ENCODE results near the gene NPDC1. TPM values are rescaled to one million over a fixed set of nuclear protein-coding genes. Genes with fewer than 3 reads are reported as not detected.

Gene NPDC1
- total RNA-seq, 2 experiments from 2014 or later, result 20.1 to 29.9 TPM

GRCh38 chr9:137082222-137082924 lies 36.4 kb upstream of the NPDC1 start:
- no peak overlapping the region for H3K4me3 Mint-ChIP-seq
- CTCF ChIA-PET, result interaction anchor here (0.6 to 1.3 kb wide), 2 partner anchors 13 kb away, joined by 3 to 4 read pairs; partner anchors contain the start of gene SAPCD2

DNA sequence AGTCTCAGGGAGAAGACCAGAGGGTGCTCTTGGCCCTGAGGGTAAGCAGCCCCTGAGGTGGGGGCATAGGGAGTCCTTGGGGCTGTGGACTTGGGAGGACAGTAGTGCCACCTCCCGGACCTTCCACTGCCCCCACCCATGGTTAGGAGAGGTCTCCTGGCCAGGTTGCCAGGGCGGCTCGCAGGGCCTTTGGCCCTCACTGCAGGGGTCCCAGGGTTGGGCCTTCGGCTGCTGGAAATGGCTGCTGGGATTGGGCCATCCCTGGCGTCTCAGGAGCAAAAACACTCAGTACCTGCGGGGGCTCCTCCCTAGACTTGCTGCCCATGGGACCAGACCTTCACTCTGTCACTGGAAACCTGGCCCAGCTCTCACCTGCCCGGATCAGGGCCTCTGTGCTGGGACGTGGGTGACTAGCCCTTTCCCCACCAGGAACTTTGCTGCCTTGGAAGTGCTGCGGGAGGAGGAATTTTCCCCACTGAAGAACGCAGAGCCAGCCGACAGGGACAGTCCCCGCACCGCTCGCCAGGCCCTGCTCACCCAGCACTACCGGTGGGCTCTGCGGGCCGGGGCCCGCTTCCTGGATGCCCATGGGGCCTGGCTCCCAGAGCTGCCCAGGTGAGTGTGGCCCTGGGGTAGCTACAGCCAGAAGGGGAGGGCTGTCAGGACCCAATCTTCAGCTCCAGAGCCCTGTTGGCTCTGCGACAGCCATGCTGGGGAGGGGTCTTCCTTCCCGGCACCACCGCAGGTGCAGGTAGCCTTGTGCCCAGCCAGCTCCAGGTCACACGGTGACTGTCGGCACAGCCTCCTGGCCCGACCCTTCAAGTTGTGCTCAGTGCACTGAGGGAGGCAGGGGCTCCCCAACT lies 34.5 kb upstream of the NPDC1 start:
- H3K4me3 Mint-ChIP-seq, result peak overlapping the region; percentile 32
- ATAC-seq (no peak), DNase-seq (no peak)
- CTCF ChIA-PET, result interaction anchor here (0.7 to 1.3 kb wide), 3 partner anchors 11 to 33 kb away, joined by 3 to 4 read pairs (median 3); partner anchors contain the start of gene SAPCD2
- peaks cover 39% of the 10 kb centered on the region for H3K36me3 Mint-ChIP-seq (ENCODE audit: low read depth)
- H3K27ac Mint-ChIP-seq, result no peak overlapping the region
- H3K27me3 Mint-ChIP-seq (ENCODE audit: low read depth), result no peaks in the 10 kb centered on the region
- H3K4me1 Mint-ChIP-seq (ENCODE audit: low read depth), result peaks cover 25% of the 10 kb centered on the region
- POLR2A ChIA-PET, result no interaction called here
- H3K9me3 Mint-ChIP-seq (ENCODE audit: insufficient read depth), result no peaks in the 10 kb centered on the region

More at GRCh38 chr9:137082222-137082924, 36.4 kb upstream of the NPDC1 start:
- no peak for ATAC-seq
- Mint-ChIP-seq H3K9me3 (ENCODE audit: insufficient read depth) (no peaks in the 10 kb centered on the region), H3K4me1 (ENCODE audit: low read depth) (peaks cover 22% of the 10 kb centered on the region), H3K27me3 (ENCODE audit: low read depth) (no peaks in the 10 kb centered on the region), H3K27ac (no peak overlapping the region), H3K36me3 (ENCODE audit: low read depth) (peaks cover 39% of the 10 kb centered on the region)
- DNase-seq, result no peak
- POLR2A ChIA-PET, result interaction anchor here (1.6 kb wide), 1 partner anchor 13 kb away, joined by 3 read pairs; no protein-coding TSS in a partner anchor

GRCh38 chr9:137079401-137079787 lies 33.4 kb upstream of the NPDC1 start:
- ATAC-seq (no peak), DNase-seq (no peak)
- ChIA-PET CTCF (interaction anchor here (1.3 to 1.5 kb wide), 2 partner anchors 11 to 32 kb away, joined by 3 to 5 read pairs; no protein-coding TSS in a partner anchor), POLR2A (no interaction called here)
- Mint-ChIP-seq H3K4me1 (ENCODE audit: low read depth) (peaks cover 17% of the 10 kb centered on the region), H3K36me3 (ENCODE audit: low read depth) (peaks cover 36% of the 10 kb centered on the region), H3K9me3 (ENCODE audit: insufficient read depth) (no peaks in the 10 kb centered on the region), H3K27ac (peak overlapping the region; percentile 15), H3K4me3 (peak overlapping the region; percentile 32), H3K27me3 (ENCODE audit: low read depth) (no peaks in the 10 kb centered on the region)

DNA sequence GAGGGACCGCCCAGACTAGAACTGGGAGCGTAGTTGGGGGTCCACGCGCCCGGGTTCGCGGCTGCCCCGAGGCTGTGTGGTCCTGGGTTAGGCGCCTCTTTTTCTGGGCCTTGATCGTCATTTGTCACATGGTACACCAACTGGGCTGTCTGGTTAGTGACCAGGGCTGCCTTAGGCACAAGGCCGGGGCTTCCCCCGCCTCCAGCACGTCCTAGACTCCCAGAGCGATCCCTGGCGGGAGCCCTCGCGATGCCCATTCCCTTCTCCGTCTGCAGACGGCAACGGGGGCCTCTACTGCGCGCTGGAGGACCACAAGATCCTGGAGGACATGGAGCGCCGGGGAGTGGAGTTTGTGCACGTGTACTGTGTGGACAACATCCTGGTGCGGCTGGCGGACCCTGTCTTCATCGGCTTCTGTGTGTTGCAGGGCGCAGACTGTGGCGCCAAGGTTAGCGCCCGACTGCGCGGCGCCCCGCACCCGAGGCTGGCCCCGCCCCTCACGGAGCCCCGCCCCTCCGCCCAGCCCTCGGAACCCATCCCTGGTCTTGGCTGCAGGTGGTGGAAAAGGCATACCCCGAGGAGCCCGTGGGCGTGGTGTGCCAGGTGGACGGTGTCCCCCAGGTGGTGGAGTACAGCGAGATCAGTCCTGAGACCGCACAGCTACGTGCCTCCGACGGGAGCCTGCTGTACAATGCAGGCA lies 32.9 kb upstream of the NPDC1 start:
- H3K36me3 Mint-ChIP-seq (ENCODE audit: low read depth), result peaks cover 35% of the 10 kb centered on the region
- ChIA-PET POLR2A (no interaction called here), CTCF (interaction anchor here (1.5 to 1.7 kb wide), 2 partner anchors 11 to 15 kb away, joined by 5 read pairs; no protein-coding TSS in a partner anchor)
- no peaks in the 10 kb centered on the region for H3K9me3 Mint-ChIP-seq (ENCODE audit: insufficient read depth)
- H3K27me3 Mint-ChIP-seq (ENCODE audit: low read depth), result no peaks in the 10 kb centered on the region
- DNase-seq, result no peak
- no peak overlapping the region for H3K27ac Mint-ChIP-seq
- peaks cover 17% of the 10 kb centered on the region for H3K4me1 Mint-ChIP-seq (ENCODE audit: low read depth)
- no peak for ATAC-seq
- peak overlapping the region; percentile 79 for H3K4me3 Mint-ChIP-seq

GRCh38 chr9:137077758-137078693 lies 32.0 kb upstream of the NPDC1 start:
- POLR2A ChIA-PET, result interaction anchor here (0.6 to 2.6 kb wide), 2 partner anchors 8 to 199 kb away, joined by 3 to 21 read pairs; partner anchors contain the start of gene MAN1B1
- Mint-ChIP-seq H3K27ac (peak overlapping the region; percentile 85), H3K9me3 (ENCODE audit: insufficient read depth) (no peaks in the 10 kb centered on the region), H3K27me3 (ENCODE audit: low read depth) (no peaks in the 10 kb centered on the region), H3K36me3 (ENCODE audit: low read depth) (peaks cover 26% of the 10 kb centered on the region), H3K4me1 (ENCODE audit: low read depth) (peaks cover 13% of the 10 kb centered on the region), H3K4me3 (peak overlapping the region; percentile 79)
- CTCF ChIA-PET, result interaction anchor here (1.2 to 2.2 kb wide), 4 partner anchors 9 to 31 kb away, joined by 4 to 13 read pairs (median 6); partner anchors contain the start of gene MAN1B1
- DNase-seq (peak; percentile 84), ATAC-seq (peak; percentile 52)

DNA sequence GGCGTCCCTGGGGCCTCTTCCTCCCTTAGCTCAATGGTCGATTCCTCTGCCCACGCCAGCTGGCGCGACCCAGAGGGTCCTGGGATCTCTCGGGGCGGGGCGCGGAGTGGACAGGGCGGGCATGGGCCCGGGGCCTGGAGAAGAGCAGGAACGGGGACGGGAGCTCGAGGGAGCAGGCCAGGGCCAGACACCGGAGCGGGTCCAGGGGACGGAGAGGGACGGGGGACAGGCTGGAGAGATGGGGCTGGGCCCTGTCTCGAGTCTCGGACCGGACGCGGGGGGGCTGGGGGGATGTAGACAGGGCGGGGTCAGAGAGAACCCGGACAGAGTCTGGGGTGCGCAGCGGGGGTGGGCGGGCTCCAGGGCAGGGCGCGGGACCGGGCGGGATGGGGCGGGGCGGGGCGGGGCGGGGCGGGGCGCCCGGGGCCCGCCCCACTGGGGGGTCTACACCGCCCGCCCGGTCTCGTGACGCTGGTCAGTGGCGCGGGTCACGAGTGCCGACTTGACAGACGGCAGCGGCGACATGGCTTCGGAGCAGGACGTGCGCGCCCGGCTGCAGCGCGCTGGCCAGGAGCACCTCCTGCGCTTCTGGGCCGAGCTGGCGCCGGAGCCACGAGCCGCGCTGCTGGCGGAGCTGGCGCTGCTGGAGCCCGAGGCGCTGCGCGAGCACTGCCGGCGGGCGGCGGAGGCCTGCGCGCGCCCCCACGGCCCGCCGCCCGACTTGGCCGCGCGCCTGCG lies 31.2 kb upstream of the NPDC1 start, which contains the start of gene UAP1L1:
Gene UAP1L1 (plus strand): TSS at position 508 of the 738 bp plus-strand sequence. CDS start 16 bp downstream, at position 524.
- POLR2A ChIA-PET, result interaction anchor here (2.6 kb wide), 1 partner anchor 9 kb away, joined by 21 read pairs; the partner anchor contains the start of gene MAN1B1
- peak within 1 kb of the TSS; percentile 85 for H3K27ac Mint-ChIP-seq

GRCh38 chr9:137076636-137077009 lies 30.6 kb upstream of the NPDC1 start:
- Mint-ChIP-seq H3K27me3 (ENCODE audit: low read depth) (no peaks in the 10 kb centered on the region), H3K27ac (peak overlapping the region; percentile 73), H3K9me3 (ENCODE audit: insufficient read depth) (no peaks in the 10 kb centered on the region), H3K4me1 (ENCODE audit: low read depth) (peaks cover 16% of the 10 kb centered on the region), H3K36me3 (ENCODE audit: low read depth) (peaks cover 16% of the 10 kb centered on the region), H3K4me3 (peak overlapping the region; percentile 68)
- ChIA-PET CTCF (interaction anchor here (1.0 to 2.2 kb wide), 6 partner anchors 9 to 41 kb away, joined by 3 to 13 read pairs (median 6); partner anchors contain the start of gene MAN1B1), POLR2A (interaction anchor here (2.6 kb wide), 1 partner anchor 10 kb away, joined by 21 read pairs; the partner anchor contains the start of gene MAN1B1)
- ATAC-seq (no peak), DNase-seq (no peak)

More for the DNA sequence above, 31.2 kb upstream of the NPDC1 start, which contains the start of gene UAP1L1:
- CTCF ChIA-PET, result interaction anchor here (1.0 to 2.2 kb wide), 7 partner anchors 9 to 42 kb away, joined by 3 to 13 read pairs (median 5); partner anchors contain the start of gene MAN1B1
- H3K4me1 Mint-ChIP-seq (ENCODE audit: low read depth), result peaks cover 14% of the 10 kb centered on the region
- peak; percentile 82 for ATAC-seq
- H3K36me3 Mint-ChIP-seq (ENCODE audit: low read depth), result peaks cover 22% of the 10 kb centered on the region
- no peaks in the 10 kb centered on the region for H3K9me3 Mint-ChIP-seq (ENCODE audit: insufficient read depth)
- no peaks in the 10 kb centered on the region for H3K27me3 Mint-ChIP-seq (ENCODE audit: low read depth)
- peak within 1 kb of the TSS; percentile 79 for H3K4me3 Mint-ChIP-seq
- peak; percentile 81 for DNase-seq

GRCh38 chr9:137075275-137075775 lies 29.3 kb upstream of the NPDC1 start:
- ChIA-PET CTCF (interaction anchor here (1.7 kb wide), 1 partner anchor 11 kb away, joined by 5 read pairs; no protein-coding TSS in a partner anchor), POLR2A (interaction anchor here (2.6 kb wide), 1 partner anchor 11 kb away, joined by 21 read pairs; the partner anchor contains the start of gene MAN1B1)
- peaks cover 14% of the 10 kb centered on the region for H3K36me3 Mint-ChIP-seq (ENCODE audit: low read depth)
- peaks cover 28% of the 10 kb centered on the region for H3K4me1 Mint-ChIP-seq (ENCODE audit: low read depth)
- ATAC-seq (no peak), DNase-seq (no peak)
- H3K4me3 Mint-ChIP-seq, result no peak overlapping the region
- H3K9me3 Mint-ChIP-seq (ENCODE audit: insufficient read depth), result no peaks in the 10 kb centered on the region
- H3K27me3 Mint-ChIP-seq (ENCODE audit: low read depth), result no peaks in the 10 kb centered on the region
- no peak overlapping the region for H3K27ac Mint-ChIP-seq

DNA sequence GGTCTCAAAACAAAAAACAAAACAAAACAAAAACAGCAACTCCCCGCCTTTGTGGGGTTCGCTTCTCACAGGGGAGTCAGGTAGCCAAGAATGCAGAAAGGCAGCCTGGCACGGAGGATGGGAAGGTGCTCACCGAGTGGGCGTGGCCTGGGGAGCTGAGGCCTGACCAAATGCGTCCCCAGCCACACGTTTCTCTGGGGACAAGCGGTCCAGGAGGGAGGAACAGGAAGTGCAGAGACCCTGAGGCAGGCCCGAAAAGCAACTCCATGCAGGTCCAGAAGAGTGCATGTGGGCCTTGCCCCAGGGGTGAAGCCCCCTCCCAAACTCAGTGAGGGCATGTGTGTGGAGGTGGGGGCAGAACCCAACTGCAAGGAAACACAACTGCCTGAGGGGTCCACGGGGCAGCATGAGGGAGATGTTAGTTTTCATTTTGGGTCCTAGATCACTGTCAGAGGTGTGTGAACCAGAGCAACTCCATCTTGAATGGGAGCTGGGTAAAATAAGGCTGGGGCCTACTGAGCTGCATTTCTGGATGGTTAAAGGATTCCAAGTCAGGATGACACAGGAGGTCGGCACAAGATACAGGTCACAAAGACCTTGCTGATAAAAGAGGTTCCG lies 28.8 kb upstream of the NPDC1 start:
- Mint-ChIP-seq H3K4me1 (ENCODE audit: low read depth) (peaks cover 24% of the 10 kb centered on the region), H3K27ac (no peak overlapping the region), H3K9me3 (ENCODE audit: insufficient read depth) (no peaks in the 10 kb centered on the region), H3K36me3 (ENCODE audit: low read depth) (peaks cover 10% of the 10 kb centered on the region), H3K4me3 (no peak overlapping the region), H3K27me3 (ENCODE audit: low read depth) (no peaks in the 10 kb centered on the region)
- no peak for ATAC-seq
- ChIA-PET CTCF (interaction anchor here (1.7 kb wide), 1 partner anchor 11 kb away, joined by 5 read pairs; no protein-coding TSS in a partner anchor), POLR2A (no interaction called here)
- no peak for DNase-seq

Measured in activated CD8-positive, alpha-beta T cell treated with anti-CD3 and anti-CD28 coated beads, Interleukin-2, amount 10 ng/mL, durations not matched to agents 7 days and 5 days (primary cell).